IMR-90 (cell line): ENCODE results near the gene STAU1. TPM values are rescaled to one million over a fixed set of nuclear protein-coding genes. Genes with fewer than 3 reads are reported as not detected.

Source experiments
- ATAC-seq: fragments of 200-7000 bp; cut with Tn5 transposase; 2 replicates; pipeline ENCODE4 v1.9.1; 2020; ENCODE audit warnings: low read depth, mild to moderate bottlenecking, moderate library complexity
- BruUV-seq: library from RNA; stranded (reverse); fragments of 400-500 nt; replicated peaks from 2 replicates; lab custom pipeline; 2021; lab: Mats Ljungman, UMichigan
- CTCF ChIA-PET: fragments of 300-600 bp; formaldehyde crosslinking; extraction: SDS; loops from one replicate; lab custom pipeline; 2021; ENCODE audit warnings: antibody characterized with exemption; lab: Yijun Ruan, JAX
- POLR2A ChIA-PET: fragments of 300-600 bp; sonication (Branson Sonifier 250); formaldehyde crosslinking; loops from one replicate; lab custom pipeline; 2022; ENCODE audit warnings: antibody characterized with exemption; ENCODE audit not compliant: unreplicated experiment; lab: Charles Lee
- DNase-seq: peaks from one replicate; pipeline ENCODE4 v3.0.0; 2013
- H2AFZ ChIP-seq: replicated peaks from 2 replicates; pipeline ENCODE3; 2013; ENCODE audit warnings: low read length, mild to moderate bottlenecking; ENCODE audit not compliant: poor library complexity
- H2AK5ac ChIP-seq: 2 replicates; pipeline ENCODE4 v1.6.1; 2013; ENCODE audit warnings: low read depth, low read length, inconsistent platforms
- H2AK9ac ChIP-seq: replicated peaks from 2 replicates; pipeline ENCODE3; 2013; ENCODE audit warnings: mild to moderate bottlenecking, low read depth, low read length, moderate library complexity; ENCODE audit not compliant: poor library complexity
- H2BK120ac ChIP-seq: 2 replicates; pipeline ENCODE4 v1.6.1; 2013; ENCODE audit warnings: low read depth, low read length, inconsistent platforms
- H2BK15ac ChIP-seq: 3 replicates; pipeline ENCODE4 v1.6.1; 2013; ENCODE audit warnings: low read depth, low read length, inconsistent platforms
- H2BK20ac ChIP-seq: 2 replicates; pipeline ENCODE4 v1.6.1; 2013; ENCODE audit warnings: low read depth, mild to moderate bottlenecking, inconsistent platforms, low read length, moderate library complexity
- H2BK5ac ChIP-seq: 2 replicates; pipeline ENCODE4 v1.6.1; 2013; ENCODE audit warnings: mild to moderate bottlenecking, low read depth, low read length, inconsistent platforms; ENCODE audit not compliant: poor library complexity, severe bottlenecking
- H3K14ac ChIP-seq: replicated peaks from 2 replicates; pipeline ENCODE4 v1.6.1; 2013; ENCODE audit warnings: low read depth, low read length, inconsistent platforms
- H3K18ac ChIP-seq: 2 replicates; pipeline ENCODE4 v1.6.1; 2013; ENCODE audit warnings: low read depth, low read length, control low read depth
- H3K23ac ChIP-seq: 2 replicates; pipeline ENCODE4 v1.6.1; 2013; ENCODE audit warnings: low read depth, low read length, inconsistent platforms
- H3K27ac ChIP-seq: 2 replicates; pipeline ENCODE4 v1.5.1; 2013; ENCODE audit warnings: mild to moderate bottlenecking, control low read depth, low read length; ENCODE audit not compliant: insufficient read depth
- H3K27me3 ChIP-seq: 2 replicates; pipeline ENCODE4 v1.6.1; 2013; ENCODE audit warnings: low read length; ENCODE audit not compliant: control insufficient read depth, insufficient read depth
- H3K36me3 ChIP-seq: 2 replicates; pipeline ENCODE4 v1.6.1; 2013; ENCODE audit warnings: low read length, mixed read lengths; ENCODE audit not compliant: control insufficient read depth, insufficient read depth
- H3K4ac ChIP-seq: 2 replicates; pipeline ENCODE4 v1.6.1; 2013; ENCODE audit warnings: low read depth, low read length, inconsistent platforms
- H3K4me1 ChIP-seq: 2 replicates; pipeline ENCODE4 v1.6.1; 2013; ENCODE audit warnings: low read length, mixed read lengths; ENCODE audit not compliant: control insufficient read depth, insufficient read depth
- H3K4me2 ChIP-seq: 2 replicates; pipeline ENCODE4 v1.6.1; 2013; ENCODE audit warnings: low read depth, mild to moderate bottlenecking, control low read depth, low read length, moderate library complexity
- H3K4me3 ChIP-seq: 2 replicates; pipeline ENCODE4 v1.5.1; 2013; ENCODE audit warnings: low read depth, mild to moderate bottlenecking, control low read depth, low read length, moderate library complexity; ENCODE audit not compliant: insufficient read depth
- H3K56ac ChIP-seq: 2 replicates; pipeline ENCODE4 v1.6.1; 2013; ENCODE audit warnings: low read length, inconsistent platforms; ENCODE audit not compliant: insufficient read depth; ENCODE audit errors: extremely low read depth
- H3K79me1 ChIP-seq, 2 experiments: 2 replicates each; pipeline ENCODE4 v1.6.1; 2013; ENCODE audit warnings: low read length in 2 of 2, inconsistent platforms in 1 of 2, low read depth in 1 of 2
- H3K9ac ChIP-seq: 2 replicates; pipeline ENCODE4 v1.6.1; 2013; ENCODE audit warnings: low read depth, low read length, control low read depth
- H3K9me1 ChIP-seq: 2 replicates; pipeline ENCODE4 v1.6.1; 2013; ENCODE audit warnings: low read length, inconsistent platforms; ENCODE audit not compliant: insufficient read depth
- H3K9me3 ChIP-seq: 2 replicates; pipeline ENCODE4 v1.6.1; 2013; ENCODE audit warnings: low read length; ENCODE audit not compliant: control insufficient read depth, insufficient read depth
- H4K20me1 ChIP-seq: 2 replicates; pipeline ENCODE4 v1.6.1; 2013; ENCODE audit warnings: low read length, inconsistent platforms; ENCODE audit not compliant: insufficient read depth
- H4K5ac ChIP-seq: 2 replicates; pipeline ENCODE4 v1.6.1; 2013; ENCODE audit warnings: mild to moderate bottlenecking, low read depth, low read length, control low read depth
- H4K8ac ChIP-seq, 2 experiments: 2 replicates each; pipeline ENCODE4 v1.6.1; 2013; ENCODE audit warnings: low read depth in 2 of 2, low read length in 2 of 2, control low read depth in 1 of 2, inconsistent platforms in 1 of 2
- H4K91ac ChIP-seq: 2 replicates; pipeline ENCODE4 v1.6.1; 2013; ENCODE audit warnings: low read depth, low read length, inconsistent platforms; ENCODE audit not compliant: insufficient read depth
- BHLHE40 ChIP-seq: fragments of 150-350 bp; IDR thresholded peaks from 2 replicates; pipeline ENCODE4 v1.6.1; 2016; ENCODE audit warnings: mild to moderate bottlenecking, low read depth, low read length
- CHD1 ChIP-seq: IDR thresholded peaks from 2 replicates; pipeline ENCODE4 v1.6.1; 2012; ENCODE audit warnings: low read depth, low read length, improper control_type of control experiment
- CTCF ChIP-seq: conservative IDR thresholded peaks from 2 replicates; pipeline ENCODE4 v1.5.1; 2012; ENCODE audit warnings: mild to moderate bottlenecking, low read depth, low read length, improper control_type of control experiment
- ELK1 ChIP-seq: fragments of 150-350 bp; IDR thresholded peaks from 2 replicates; pipeline ENCODE4 v1.6.1; 2016; ENCODE audit warnings: low read depth, mild to moderate bottlenecking, low read length, moderate library complexity, borderline replicate concordance
- FOS ChIP-seq: fragments of 150-350 bp; IDR thresholded peaks from 2 replicates; pipeline ENCODE4 v1.6.1; 2016; ENCODE audit warnings: low read depth, low read length
- MAFK ChIP-seq: IDR thresholded peaks from 2 replicates; pipeline ENCODE4 v1.6.1; 2012; ENCODE audit warnings: low read depth, low read length, improper control_type of control experiment
- MXI1 ChIP-seq: IDR thresholded peaks from 2 replicates; pipeline ENCODE4 v1.6.1; 2012; ENCODE audit warnings: low read depth, mild to moderate bottlenecking, low read length, moderate library complexity, borderline replicate concordance
- NFE2L2 ChIP-seq: fragments of 150-350 bp; IDR thresholded peaks from 2 replicates; pipeline ENCODE4 v1.6.1; 2016; ENCODE audit warnings: low read depth, mild to moderate bottlenecking, low read length
- POLR2A ChIP-seq: IDR thresholded peaks from 2 replicates; pipeline ENCODE4 v1.6.1; 2012; ENCODE audit warnings: mild to moderate bottlenecking, low read depth, low read length
- RAD21 ChIP-seq: IDR thresholded peaks from 2 replicates; pipeline ENCODE4 v1.6.1; 2012; ENCODE audit warnings: low read length, improper control_type of control experiment
- RCOR1 ChIP-seq: IDR thresholded peaks from 2 replicates; pipeline ENCODE4 v1.6.1; 2012; ENCODE audit warnings: mild to moderate bottlenecking, low read length, improper control_type of control experiment; ENCODE audit not compliant: insufficient replicate concordance
- RFX5 ChIP-seq: IDR thresholded peaks from 2 replicates; pipeline ENCODE4 v1.8.0; 2012; ENCODE audit warnings: low read depth, mild to moderate bottlenecking, low read length, moderate library complexity
- SMC3 ChIP-seq: fragments of 150-350 bp; IDR thresholded peaks from 2 replicates; pipeline ENCODE4 v1.6.1; 2016; ENCODE audit warnings: low read depth, mild to moderate bottlenecking, antibody characterized with exemption, low read length, moderate library complexity
- USF2 ChIP-seq: fragments of 150-350 bp; IDR thresholded peaks from 2 replicates; pipeline ENCODE4 v1.6.1; 2017; ENCODE audit warnings: mild to moderate bottlenecking, antibody characterized with exemption, low read length, low read depth
- WGBS, 2 experiments: methylation state at CpG; one replicate each; pipeline versions ENCODE4 v1.1.5 to v1.1.7; 2013; ENCODE audit warnings: missing lambda C conversion rate in 2 of 2; ENCODE audit not compliant: insufficient read length in 1 of 2; ENCODE audit errors: extremely low coverage in 2 of 2; 5-methylcytosine and 5-hydroxymethylcytosine counted together
- dilution Hi-C: fragments of 300-500 bp; cut with HindIII; formaldehyde crosslinking; loops from one replicate; pipeline ENCODE4 v1.14.3; 2018; ENCODE audit warnings: low sequenced_read_pairs; ENCODE audit not compliant: unreplicated experiment
- in situ Hi-C: fragments of 300-500 bp; cut with MboI; formaldehyde crosslinking; loops from 3 replicates; pipeline ENCODE4 v1.14.3; 2019; ENCODE audit warnings: low sequenced_read_pairs, inconsistent platforms, mixed read lengths
- intact Hi-C: fragments of 100-400 bp; cut with micrococcal nuclease; formaldehyde crosslinking; loops from 2 replicates; pipeline ENCODE4 v1.10.0; 2022
- polyA plus RNA-seq, 3 experiments: library from polyadenylated mRNA; depleted of rRNA; stranded (reverse); fragments of >200 nt; gene quantifications; 2 replicates each; pipeline ENCODE4 v1.2.3, GENCODE V29; 2012; ENCODE audit warnings: low replicate concordance in 1 of 3
- total RNA-seq: library from RNA; depleted of rRNA; stranded (reverse); fragments of >200 nt; gene quantifications from 2 replicates; pipeline ENCODE4 v1.2.3, GENCODE V29; 2012

STAU1 gene
- total and polyA plus RNA-seq, 2 of the 4 experiments (the other 2 are of a cell fraction), result 35.3 to 50.3 TPM

- CTCF ChIA-PET, result no interaction called here
- no peak for DNase-seq
- intact Hi-C loops, result loop anchor here (5.0 kb wide), 1 partner anchor 578 kb away; no protein-coding TSS in a partner anchor
- TF ChIP-seq RAD21, result no peak
- TF ChIP-seq MAFK, result no peak
- TF ChIP-seq CTCF, result no peak
- no peak for TF ChIP-seq NFE2L2
- no peak for TF ChIP-seq POLR2A
- TF ChIP-seq FOS, result no peak
- TF ChIP-seq RCOR1, result no peak
- TF ChIP-seq CHD1, result no peak
- TF ChIP-seq BHLHE40, result no peak
- TF ChIP-seq SMC3, result no peak
- TF ChIP-seq MXI1, result no peak
- no peak for TF ChIP-seq USF2
- TF ChIP-seq RFX5, result no peak
- no peak for TF ChIP-seq ELK1
These were observed 32.0 kb upstream of the STAU1 start for GRCh38 chr20:49219924-49220831.

More at GRCh38 chr20:49219924-49220831, 32.0 kb upstream of the STAU1 start:
- ATAC-seq, result no peak
- Histone ChIP-seq H3K79me1 (peaks cover 8 to 31% of the 10 kb centered on the region in 2 experiments; a peak in 3 of 4 replicates), H2BK120ac (no peak overlapping the region), H3K4me3 (peak overlapping the region; percentile 76), H3K4me2 (peak overlapping the region; percentile 91), H2AFZ (peak overlapping the region; percentile 97), H4K8ac (peak overlapping the region; percentile 72 to 98), H3K9me1 (no peaks in the 10 kb centered on the region), H3K14ac (peak overlapping the region; percentile 97), H4K5ac (peak overlapping the region; percentile 88; the same call in 1 of the 2 replicates), H3K9ac (peak overlapping the region; percentile 91), H3K23ac (peak overlapping the region; percentile 90), H3K18ac (no peak overlapping the region; the same call in 1 of the 2 replicates), H3K27me3 (no peaks in the 10 kb centered on the region), H2AK9ac (peak overlapping the region; percentile 83), H2BK20ac (no peak overlapping the region), H2BK15ac (peak overlapping the region; percentile 1; the same call in 1 of the 3 replicates), H3K9me3 (no peaks in the 10 kb centered on the region), H2AK5ac (peak overlapping the region; percentile 94), H3K36me3 (peaks cover 27% of the 10 kb centered on the region), H3K27ac (peak overlapping the region; percentile 85), H4K20me1 (no peaks in the 10 kb centered on the region), H3K56ac (peak overlapping the region; percentile 84), H3K4me1 (peaks cover 4% of the 10 kb centered on the region; the same call in 1 of the 2 replicates), H2BK5ac (peak overlapping the region; percentile 85), H3K4ac (peak overlapping the region; percentile 93), H4K91ac (peak overlapping the region; percentile 82)
- 72% methylated on average over 18 of the region's 28 CpGs; no CpG with 5 or more reads in 1 of the 2 experiments for WGBS, 2 experiments
- in situ Hi-C loops (loop anchor here (5.0 kb wide), 1 partner anchor 88 kb away; no protein-coding TSS in a partner anchor), dilution Hi-C loops (no loop called here)
- no TSS peak for BruUV-seq
- POLR2A ChIA-PET, result no interaction called here
